Endometrial microvascular endothelial cells (primary cell): ENCODE results near the gene KCNJ5. TPM values are rescaled to one million over a fixed set of nuclear protein-coding genes. Genes with fewer than 3 reads are reported as not detected.

Experiments used
- in situ Hi-C: cut with HindIII; loops from 2 replicates; pipeline ENCODE4 v1.10.0; 2017; ENCODE audit warnings: low sequenced_read_pairs, low pct_unique_long_range_greater_than_20kb; ENCODE audit errors: inconsistent ontology term
- total RNA-seq: library from RNA; depleted of rRNA; stranded (reverse); fragments of >200 nt; gene quantifications from one replicate; pipeline ENCODE4 v1.2.3, GENCODE V29; 2015; ENCODE audit errors: inconsistent ontology term

KCNJ5 gene
- total RNA-seq, 1 donor from 2014 or later: not detected

DNA sequence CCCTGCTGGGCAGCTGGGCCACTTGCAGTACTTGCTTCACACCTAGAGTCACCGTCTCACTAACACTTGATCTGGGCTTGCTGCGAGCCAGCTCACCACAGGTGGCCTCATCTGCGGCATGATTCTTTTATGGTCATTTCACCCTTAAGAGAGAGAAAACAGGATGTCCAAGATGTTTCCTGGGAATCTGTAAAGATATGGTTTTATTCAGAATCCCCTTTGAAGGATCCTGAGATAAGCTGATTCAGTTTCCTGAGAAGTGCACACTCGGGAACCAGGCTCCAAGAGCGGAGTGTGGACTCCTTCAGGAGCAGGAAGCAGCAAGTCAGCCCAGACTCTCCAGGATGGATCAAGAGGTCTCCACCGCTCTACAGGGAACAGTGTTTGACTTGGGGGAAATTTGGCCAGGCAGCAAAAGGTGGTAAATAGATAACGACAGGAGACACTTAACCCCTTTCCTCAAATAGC, 73.3 kb downstream of the KCNJ5 start:
- in situ Hi-C loops: no loop called here

- in situ Hi-C loops: no loop called here
Measured at GRCh38 chr11:128965485-128965884, 74.3 kb downstream of the KCNJ5 start.

- in situ Hi-C loops: no loop called here
Measured at GRCh38 chr11:128967578-128967977, 76.4 kb downstream of the KCNJ5 start.

- in situ Hi-C loops: no loop called here
Measured at GRCh38 chr11:128968916-128969315, 77.8 kb downstream of the KCNJ5 start.

Other genes with a start within 250 kb of the KCNJ5 start
- 73.0 TPM for gene FLI1, start 197.3 kb upstream of the KCNJ5 start, total RNA-seq
- gene KCNJ1, start 24.1 kb upstream of the KCNJ5 start, total RNA-seq: not detected
- gene TP53AIP1, start 51.5 kb downstream of the KCNJ5 start, total RNA-seq: not detected